Heart left ventricle (tissue), 13 donors: ENCODE measurements around the gene PRICKLE4.

ENCODE experiments used
- CTCF ChIP-seq, 12 donors: fragments of 200-600 bp; sonication (generic) in 4 of 12; IDR thresholded peaks; one replicate each; pipeline versions ENCODE4 v1.5.0 to v1.8.0; 2018 to 2022; ENCODE audit warnings: antibody characterized with exemption in 12 of 12, mild to moderate bottlenecking in 5 of 12
- POLR2A ChIP-seq, 2 donors: fragments of 450-650 bp; IDR thresholded peaks; one replicate each; pipeline ENCODE4 v1.6.1; 2017; ENCODE audit warnings: antibody characterized with exemption in 2 of 2, mild to moderate bottlenecking in 2 of 2, moderate library complexity in 2 of 2
- donor health status: ischemic (EF 13 %, LVEDD 7.1; RV severe dilation, severe dysfunction).
- donor health status: DM: no; HTN: yes; CAD: no.
- donor health status: DM: no; HTN: no; CAD: no.
- donor health status: ischemic (EF 25% LVEDD 6.9; RV normal size, moderate dysfunction).
- donor health status: ischemic (EF 25% LVEDD 5.7; RV mildly dilated, moderate dysfunction).
- donor health status: ischemic (EF 35%, LVEDD 5.7; RV mildly dilated, moderate dysfunction).
- donor health status: nonischemic (EF 11% LVEDD 7.7; RV severe dilation, severe dysfunction).
- donor health status: DM: yes; HTN: yes; CAD: no.
- donor health status: PGD.
- donor health status: ischemic (EF 29% LVEDD 5.4; RV normal size, mild dysfunction).
- donor health status: nonischemic (EF 23%, LVEDD 6.1; RV moderate dilation, normal function).

GRCh38 chr6:41777551-41778285 lies 2.9 kb upstream of the PRICKLE4 start:
- TF ChIP-seq CTCF (IDR thresholded peaks at IDR 0.05) (no peak), POLR2A (IDR thresholded peaks at IDR 0.05) (no peak)
